ENCODE results near the gene PIKFYVE.
"Not testable (repeated sequence)": the region's sequence is repeated elsewhere in the genome, so short reads cannot be mapped to it uniquely, and the experiment has no call there.

The PIKFYVE gene

GRCh38 chr2:208254118-208254870 is 11.8 kb upstream of the PIKFYVE start:
- peak; percentile 90 for DNase-seq
- in situ Hi-C loops (cut with MboI; ENCODE audit: low pct_unique_long_range_greater_than_20kb, low sequenced_read_pairs) = no loop called here

- in situ Hi-C loops (cut with MboI; ENCODE audit: low pct_unique_long_range_greater_than_20kb, low sequenced_read_pairs) = no loop called here
Measured at GRCh38 chr2:208254871-208255556, 11.0 kb upstream of the PIKFYVE start, which contains the start of gene IDH1. Gene IDH1 (minus strand): TSS chr2:208255071. CDS start chr2:208251551, 3,520 bp downstream.

GRCh38 chr2:208255557-208256106 is 10.4 kb upstream of the PIKFYVE start:
- in situ Hi-C loops (cut with MboI; ENCODE audit: low pct_unique_long_range_greater_than_20kb, low sequenced_read_pairs) = no loop called here
- no peak for DNase-seq

More at GRCh38 chr2:208254871-208255556, 11.0 kb upstream of the PIKFYVE start, which contains the start of gene IDH1:
- peak; percentile 89 for DNase-seq

GRCh38 chr2:208256192-208256782 is 9.8 kb upstream of the PIKFYVE start:
- DNase-seq = no peak
- in situ Hi-C loops (cut with MboI; ENCODE audit: low pct_unique_long_range_greater_than_20kb, low sequenced_read_pairs) = no loop called here

GRCh38 chr2:208256849-208257813 is 8.9 kb upstream of the PIKFYVE start:
- in situ Hi-C loops (cut with MboI; ENCODE audit: low pct_unique_long_range_greater_than_20kb, low sequenced_read_pairs); DNase-seq: not testable (repeated sequence)

- DNase-seq = no peak
- in situ Hi-C loops (cut with MboI; ENCODE audit: low pct_unique_long_range_greater_than_20kb, low sequenced_read_pairs) = no loop called here
Measured at GRCh38 chr2:208265371-208265800, 669 bp upstream of the PIKFYVE start.

- in situ Hi-C loops (cut with MboI; ENCODE audit: low pct_unique_long_range_greater_than_20kb, low sequenced_read_pairs) = no loop called here
Measured at GRCh38 chr2:208266553-208266893, 468 bp downstream of the PIKFYVE start.

GRCh38 chr2:208266936-208267335 is 881 bp downstream of the PIKFYVE start:
- DNase-seq = no peak
- in situ Hi-C loops (cut with MboI; ENCODE audit: low pct_unique_long_range_greater_than_20kb, low sequenced_read_pairs) = no loop called here

More at GRCh38 chr2:208266553-208266893, 468 bp downstream of the PIKFYVE start:
- no peak for DNase-seq

- DNase-seq; in situ Hi-C loops (cut with MboI; ENCODE audit: low pct_unique_long_range_greater_than_20kb, low sequenced_read_pairs): not testable (repeated sequence)
Measured at GRCh38 chr2:208267526-208267925, 1.5 kb downstream of the PIKFYVE start.

GRCh38 chr2:208268156-208268952 is 2.3 kb downstream of the PIKFYVE start:
- DNase-seq = no peak
- in situ Hi-C loops (cut with MboI; ENCODE audit: low pct_unique_long_range_greater_than_20kb, low sequenced_read_pairs) = no loop called here

- peak; percentile 53 for DNase-seq
- in situ Hi-C loops (cut with MboI; ENCODE audit: low pct_unique_long_range_greater_than_20kb, low sequenced_read_pairs) = no loop called here
Measured at GRCh38 chr2:208269091-208269490, 3.0 kb downstream of the PIKFYVE start.

GRCh38 chr2:208274748-208275147 is 8.7 kb downstream of the PIKFYVE start:
- DNase-seq = no peak
- in situ Hi-C loops (cut with MboI; ENCODE audit: low pct_unique_long_range_greater_than_20kb, low sequenced_read_pairs) = no loop called here

- in situ Hi-C loops (cut with MboI; ENCODE audit: low pct_unique_long_range_greater_than_20kb, low sequenced_read_pairs) = no loop called here
- DNase-seq = no peak
Measured at GRCh38 chr2:208278549-208278948, 12.5 kb downstream of the PIKFYVE start.

- in situ Hi-C loops (cut with MboI; ENCODE audit: low pct_unique_long_range_greater_than_20kb, low sequenced_read_pairs) = no loop called here
- no peak for DNase-seq
Measured at GRCh38 chr2:208279236-208279635, 13.2 kb downstream of the PIKFYVE start.

GRCh38 chr2:208280234-208280633 is 14.2 kb downstream of the PIKFYVE start:
- no peak for DNase-seq
- in situ Hi-C loops (cut with MboI; ENCODE audit: low pct_unique_long_range_greater_than_20kb, low sequenced_read_pairs) = no loop called here

GRCh38 chr2:208280933-208281332 is 14.9 kb downstream of the PIKFYVE start:
- no peak for DNase-seq
- in situ Hi-C loops (cut with MboI; ENCODE audit: low pct_unique_long_range_greater_than_20kb, low sequenced_read_pairs) = no loop called here

- in situ Hi-C loops (cut with MboI; ENCODE audit: low pct_unique_long_range_greater_than_20kb, low sequenced_read_pairs) = no loop called here
- DNase-seq = peak; percentile 67
Measured at GRCh38 chr2:208285853-208286252, 19.8 kb downstream of the PIKFYVE start.

- in situ Hi-C loops (cut with MboI; ENCODE audit: low pct_unique_long_range_greater_than_20kb, low sequenced_read_pairs) = no loop called here
- DNase-seq = no peak
Measured at GRCh38 chr2:208294482-208295024, 28.5 kb downstream of the PIKFYVE start.
